IPS-15b (cell line): ENCODE measurements around the gene BLOC1S5.

ENCODE experiments used
- H3K27me3 ChIP-seq: one replicate; pipeline ENCODE4 v1.6.1; 2013; ENCODE audit warnings: low read length; ENCODE audit not compliant: control insufficient read depth, insufficient read depth
- H3K36me3 ChIP-seq: one replicate; pipeline ENCODE4 v1.6.1; 2013; ENCODE audit warnings: low read length; ENCODE audit not compliant: control insufficient read depth, insufficient read depth
- H3K4me1 ChIP-seq: one replicate; pipeline ENCODE4 v1.6.1; 2013; ENCODE audit warnings: mild to moderate bottlenecking, low read length; ENCODE audit not compliant: control insufficient read depth, insufficient read depth
- H3K4me3 ChIP-seq: one replicate; pipeline ENCODE4 v1.5.1; 2013; ENCODE audit warnings: low read depth, low read length
- H3K9ac ChIP-seq: one replicate; pipeline ENCODE4 v1.6.1; 2013; ENCODE audit warnings: low read depth, mild to moderate bottlenecking, low read length
- H3K9me3 ChIP-seq: one replicate; pipeline ENCODE4 v1.6.1; 2013; ENCODE audit warnings: mild to moderate bottlenecking, low read length; ENCODE audit not compliant: control insufficient read depth, insufficient read depth

The BLOC1S5 gene

DNA sequence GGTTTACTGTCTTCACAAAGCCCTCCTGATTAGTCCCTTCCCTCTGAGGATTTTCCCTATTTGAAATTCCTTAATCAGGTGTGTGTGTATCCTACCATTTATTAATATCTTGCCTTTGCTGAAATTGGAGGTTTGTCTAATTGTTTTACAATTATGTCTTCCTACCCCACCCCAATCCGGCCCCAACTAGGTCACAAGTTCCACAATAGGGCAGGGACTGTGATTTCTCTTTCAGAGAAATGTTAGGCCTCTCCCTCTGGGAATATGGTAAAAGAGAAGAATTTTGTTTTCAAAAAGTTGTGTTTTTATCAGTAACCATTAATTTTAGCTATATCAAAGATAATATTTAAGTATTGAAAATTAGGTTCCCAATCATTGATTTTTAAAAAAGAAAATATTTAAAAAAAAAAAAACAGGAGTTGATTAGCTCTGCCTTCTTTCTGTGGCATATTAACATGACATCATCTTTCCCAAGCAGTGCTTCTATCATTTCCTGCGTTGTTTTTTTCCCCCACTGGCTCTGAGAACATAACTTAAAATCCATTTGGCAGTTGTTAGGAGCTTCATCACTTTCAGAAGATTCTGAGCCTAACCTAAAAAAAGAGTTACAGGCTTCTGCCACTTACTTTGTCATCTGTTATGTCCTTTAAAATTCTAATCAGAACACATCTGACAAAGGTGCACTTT is 36.1 kb downstream of the BLOC1S5 start:
- H3K27me3 ChIP-seq: no peaks in the 10 kb centered on the region
- H3K9me3 ChIP-seq: no peaks in the 10 kb centered on the region
- H3K36me3 ChIP-seq: no peaks in the 10 kb centered on the region
- H3K4me1 ChIP-seq: peaks cover 5% of the 10 kb centered on the region
- H3K9ac ChIP-seq: peak overlapping the region; percentile 29
- no peak overlapping the region for H3K4me3 ChIP-seq

- Histone ChIP-seq H3K4me1 (peaks cover 5% of the 10 kb centered on the region), H3K27me3 (no peaks in the 10 kb centered on the region), H3K4me3 (no peak overlapping the region), H3K36me3 (no peaks in the 10 kb centered on the region), H3K9ac (no peak overlapping the region), H3K9me3 (no peaks in the 10 kb centered on the region)
These were observed 37.4 kb downstream of the BLOC1S5 start for GRCh38 chr6:8026800-8027199.

GRCh38 chr6:8025191-8025590 is 39.0 kb downstream of the BLOC1S5 start:
- Histone ChIP-seq H3K36me3 (no peaks in the 10 kb centered on the region), H3K9ac (no peak overlapping the region), H3K4me1 (peaks cover 5% of the 10 kb centered on the region), H3K4me3 (no peak overlapping the region), H3K9me3 (no peaks in the 10 kb centered on the region), H3K27me3 (no peaks in the 10 kb centered on the region)

GRCh38 chr6:8023638-8024037 is 40.6 kb downstream of the BLOC1S5 start:
- no peaks in the 10 kb centered on the region for H3K27me3 ChIP-seq
- H3K4me3 ChIP-seq: no peak overlapping the region
- H3K4me1 ChIP-seq: peaks cover 12% of the 10 kb centered on the region
- H3K36me3 ChIP-seq: no peaks in the 10 kb centered on the region
- H3K9me3 ChIP-seq: no peaks in the 10 kb centered on the region
- H3K9ac ChIP-seq: no peak overlapping the region

- Histone ChIP-seq H3K9me3 (no peaks in the 10 kb centered on the region), H3K4me1 (peaks cover 27% of the 10 kb centered on the region), H3K27me3 (no peaks in the 10 kb centered on the region), H3K36me3 (no peaks in the 10 kb centered on the region), H3K4me3 (no peak overlapping the region), H3K9ac (no peak overlapping the region)
These were observed 44.1 kb downstream of the BLOC1S5 start for GRCh38 chr6:8020083-8020482.

GRCh38 chr6:8017705-8018104 is 46.5 kb downstream of the BLOC1S5 start:
- Histone ChIP-seq H3K9me3 (no peaks in the 10 kb centered on the region), H3K9ac (no peak overlapping the region), H3K27me3 (no peaks in the 10 kb centered on the region), H3K4me1 (peaks cover 27% of the 10 kb centered on the region), H3K36me3 (no peaks in the 10 kb centered on the region), H3K4me3 (no peak overlapping the region)

GRCh38 chr6:8017276-8017701 is 46.9 kb downstream of the BLOC1S5 start:
- no peaks in the 10 kb centered on the region for H3K9me3 ChIP-seq
- no peak overlapping the region for H3K9ac ChIP-seq
- H3K36me3 ChIP-seq: no peaks in the 10 kb centered on the region
- H3K4me3 ChIP-seq: no peak overlapping the region
- peaks cover 27% of the 10 kb centered on the region for H3K4me1 ChIP-seq
- no peaks in the 10 kb centered on the region for H3K27me3 ChIP-seq

- H3K9me3 ChIP-seq: no peaks in the 10 kb centered on the region
- H3K4me3 ChIP-seq: no peak overlapping the region
- H3K27me3 ChIP-seq: no peaks in the 10 kb centered on the region
- H3K9ac ChIP-seq: no peak overlapping the region
- H3K36me3 ChIP-seq: no peaks in the 10 kb centered on the region
- peaks cover 28% of the 10 kb centered on the region for H3K4me1 ChIP-seq
These were observed 49.2 kb downstream of the BLOC1S5 start for GRCh38 chr6:8014947-8015346.

GRCh38 chr6:8013763-8014162 is 50.4 kb downstream of the BLOC1S5 start:
- Histone ChIP-seq H3K4me3 (no peak overlapping the region), H3K4me1 (peaks cover 22% of the 10 kb centered on the region), H3K9ac (no peak overlapping the region), H3K36me3 (no peaks in the 10 kb centered on the region), H3K27me3 (no peaks in the 10 kb centered on the region), H3K9me3 (no peaks in the 10 kb centered on the region)

GRCh38 chr6:8006208-8006607 is 58.0 kb downstream of the BLOC1S5 start:
- Histone ChIP-seq H3K4me3 (no peak overlapping the region), H3K9ac (no peak overlapping the region), H3K4me1 (peaks cover 6% of the 10 kb centered on the region), H3K27me3 (no peaks in the 10 kb centered on the region), H3K9me3 (no peaks in the 10 kb centered on the region), H3K36me3 (no peaks in the 10 kb centered on the region)

DNA sequence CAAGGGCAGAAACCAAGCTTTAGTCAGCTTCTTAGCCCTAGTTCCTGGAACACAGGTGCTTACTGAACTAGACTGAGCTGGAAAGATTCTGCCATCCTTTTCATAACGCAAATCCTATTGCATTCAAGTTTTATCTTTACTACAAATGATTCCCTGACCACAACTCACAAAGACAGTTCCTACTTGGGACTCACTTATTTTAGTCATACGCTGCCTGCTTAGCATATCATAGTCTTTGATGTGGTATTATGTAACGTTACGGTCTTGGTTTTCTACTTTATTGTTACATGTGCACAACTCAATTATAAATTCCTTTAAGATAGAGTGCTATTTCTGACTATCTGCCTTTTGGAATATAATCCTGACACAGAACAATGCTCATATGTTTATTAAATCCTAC is 59.1 kb downstream of the BLOC1S5 start:
- no peaks in the 10 kb centered on the region for H3K9me3 ChIP-seq
- no peak overlapping the region for H3K4me3 ChIP-seq
- H3K4me1 ChIP-seq: peaks cover 4% of the 10 kb centered on the region
- no peaks in the 10 kb centered on the region for H3K36me3 ChIP-seq
- H3K27me3 ChIP-seq: no peaks in the 10 kb centered on the region
- H3K9ac ChIP-seq: no peak overlapping the region

DNA sequence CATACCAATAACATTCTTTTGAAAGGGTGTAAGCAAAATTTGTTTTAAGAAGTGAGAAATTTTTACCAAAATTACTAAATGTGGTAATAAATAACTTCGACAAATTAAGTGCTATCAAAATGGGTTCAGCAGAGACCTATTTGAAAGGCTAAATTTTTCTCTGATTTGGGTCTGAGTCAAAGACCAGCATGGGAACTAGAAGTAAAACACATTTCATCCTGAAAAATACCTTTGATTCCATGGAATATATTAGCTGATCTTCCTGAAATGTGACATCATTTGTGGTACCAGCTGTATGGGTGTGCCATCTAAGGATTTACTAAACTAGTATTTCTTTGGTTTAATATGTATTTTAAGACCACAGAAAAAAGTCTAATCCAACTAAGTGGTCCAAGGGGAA is 63.6 kb downstream of the BLOC1S5 start:
- no peaks in the 10 kb centered on the region for H3K9me3 ChIP-seq
- no peak overlapping the region for H3K9ac ChIP-seq
- H3K27me3 ChIP-seq: no peaks in the 10 kb centered on the region
- no peak overlapping the region for H3K4me3 ChIP-seq
- no peaks in the 10 kb centered on the region for H3K36me3 ChIP-seq
- H3K4me1 ChIP-seq: no peaks in the 10 kb centered on the region
